Fibroblast of lung (primary cell): ENCODE measurements around the gene KCTD16. TPM values are rescaled to one million over a fixed set of nuclear protein-coding genes. Genes with fewer than 3 reads are reported as not detected.

Experiments
- DNase-seq, 2 donors: peaks; one replicate each; pipeline versions ENCODE4 v3.0.0 to v3.0.0-alpha.2; 2010; ENCODE audit warnings: low read depth in 2 of 2
- H2AFZ ChIP-seq: 2 replicates; pipeline ENCODE4 v1.5.1; 2012; ENCODE audit warnings: low read length, control low read depth, inconsistent platforms
- H3K27ac ChIP-seq: 2 replicates; pipeline ENCODE4 v1.5.1; 2011; ENCODE audit warnings: low read length, control low read depth; ENCODE audit not compliant: insufficient read depth
- H3K27me3 ChIP-seq: 2 replicates; pipeline ENCODE4 v1.5.1; 2011; ENCODE audit warnings: mild to moderate bottlenecking, low read length; ENCODE audit not compliant: control insufficient read depth, insufficient read depth
- H3K36me3 ChIP-seq: 2 replicates; pipeline ENCODE4 v1.5.1; 2011; ENCODE audit warnings: low read length; ENCODE audit not compliant: control insufficient read depth, insufficient read depth
- H3K4me1 ChIP-seq: 2 replicates; pipeline ENCODE4 v1.5.1; 2011; ENCODE audit warnings: low read length; ENCODE audit not compliant: control insufficient read depth, insufficient read depth; ENCODE audit errors: extremely low read depth
- H3K4me2 ChIP-seq: 2 replicates; pipeline ENCODE4 v1.5.1; 2011; ENCODE audit warnings: low read length, control low read depth; ENCODE audit not compliant: insufficient read depth; ENCODE audit errors: extremely low read depth
- H3K4me3 ChIP-seq, 4 experiments: fragments of 200-600 bp in 1 of 4; sonication (generic) in 1 of 4; replicated peaks in 1 of 4; 2 replicates each; pipeline ENCODE4 v1.5.1; 2011 to 2016; ENCODE audit warnings: low read length in 4 of 4, low read depth in 3 of 4, mild to moderate bottlenecking in 3 of 4, control low read depth in 2 of 4, inconsistent platforms in 1 of 4, mixed read lengths in 1 of 4; ENCODE audit not compliant: insufficient read depth in 1 of 4; ENCODE audit errors: control extremely low read depth in 1 of 4
- H3K79me2 ChIP-seq: 2 replicates; pipeline ENCODE4 v1.5.1; 2012; ENCODE audit warnings: mild to moderate bottlenecking, low read length, inconsistent platforms; ENCODE audit not compliant: control insufficient read depth, insufficient read depth
- H3K9ac ChIP-seq: 2 replicates; pipeline ENCODE4 v1.5.1; 2011; ENCODE audit warnings: mild to moderate bottlenecking, low read length, control low read depth; ENCODE audit not compliant: insufficient read depth
- H3K9me3 ChIP-seq: 2 replicates; pipeline ENCODE4 v1.5.1; 2012; ENCODE audit warnings: low read depth, low read length; ENCODE audit not compliant: control insufficient read depth, insufficient read depth
- H4K20me1 ChIP-seq: 2 replicates; pipeline ENCODE4 v1.5.1; 2011; ENCODE audit warnings: low read length; ENCODE audit not compliant: control insufficient read depth, insufficient read depth; ENCODE audit errors: extremely low read depth
- EZH2 ChIP-seq: IDR thresholded peaks from 2 replicates; pipeline ENCODE4 v1.5.1; 2012; ENCODE audit warnings: low read length, control low read depth, mild to moderate bottlenecking; ENCODE audit errors: missing control alignments
- polyA plus RNA-seq, 2 donors: library from polyadenylated mRNA; depleted of rRNA in 1 of 2; stranded (reverse) in 1 of 2; unstranded in 1 of 2; fragments of >200 nt; gene quantifications; 2 replicates each; pipeline ENCODE4 v1.2.1, GENCODE V29; 2011 to 2012; ENCODE audit warnings: missing spikeins in 1 of 2
- total RNA-seq: library from RNA; depleted of rRNA; stranded (reverse); fragments of >200 nt; gene quantifications from 2 replicates; pipeline ENCODE4 v1.2.1, GENCODE V29; 2014
- TF ChIP-seq, protein P1 (sequence below), 2 donors: IDR thresholded peaks in 1 of 2; conservative IDR thresholded peaks in 1 of 2; 1 replicate in 1 of 2; 2 replicates in 1 of 2; pipeline ENCODE4 v1.5.1; 2011 to 2012; ENCODE audit warnings: low read length in 2 of 2, control low read depth in 1 of 2, inconsistent platforms in 1 of 2, low read depth in 1 of 2, mild to moderate bottlenecking in 1 of 2

The KCTD16 gene
- total and polyA plus RNA-seq, 2 donors (not counting 1 experiment from before 2014, with no cell fraction given), result 0.32 to 1.2 TPM

DNA sequence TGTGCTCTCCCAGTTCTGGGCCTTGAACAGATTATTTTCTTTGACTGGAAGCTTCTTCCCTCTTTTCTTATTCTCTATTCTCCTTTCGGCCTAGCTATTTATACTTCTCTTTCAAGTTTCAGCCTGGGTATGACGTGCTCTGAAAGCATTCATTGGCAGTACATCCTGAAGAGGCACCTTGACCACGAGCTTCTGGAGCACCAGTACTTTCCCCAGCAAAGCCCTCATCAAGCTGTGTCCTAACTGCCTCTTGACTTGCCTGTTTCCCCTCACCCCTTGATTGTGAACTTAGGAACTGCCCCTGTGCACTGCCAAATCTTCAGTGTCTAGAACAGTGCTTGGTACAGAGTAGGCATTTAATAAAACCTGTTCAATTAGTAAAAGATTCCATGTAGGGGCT, 154.9 kb downstream of the KCTD16 start:
- Histone ChIP-seq H3K9ac (no peak overlapping the region), H3K4me3 (no peak overlapping the region), H3K4me2 (no peak overlapping the region)

DNA sequence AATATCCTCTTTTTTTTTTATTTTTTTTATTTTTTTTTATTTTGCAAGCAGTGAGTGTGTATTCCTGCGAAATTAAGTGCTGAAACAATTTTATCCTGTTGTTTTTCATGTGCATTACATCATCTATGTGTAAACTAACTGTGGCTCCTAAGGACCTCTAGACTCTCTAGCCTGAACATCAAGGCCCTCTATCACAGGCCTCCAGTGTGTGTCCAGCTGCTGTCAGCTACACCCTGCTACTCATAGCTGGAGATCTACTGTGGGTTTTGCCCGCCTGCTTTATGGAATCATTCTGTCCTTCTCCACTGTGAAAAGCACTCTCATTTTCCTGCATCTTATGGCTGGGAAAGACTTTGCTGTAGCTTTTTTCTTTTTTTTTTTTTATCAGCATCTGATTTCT, 157.8 kb downstream of the KCTD16 start:
- Histone ChIP-seq H3K27ac (no peak overlapping the region), H3K27me3 (no peaks in the 10 kb centered on the region), H3K36me3 (no peaks in the 10 kb centered on the region), H3K4me1 (no peaks in the 10 kb centered on the region), H3K9me3 (no peaks in the 10 kb centered on the region), H3K4me2 (no peak overlapping the region), H2AFZ (no peak overlapping the region), H3K9ac (no peak overlapping the region), H4K20me1 (no peaks in the 10 kb centered on the region), H3K79me2 (no peaks in the 10 kb centered on the region), H3K4me3 (no peak overlapping the region)
- no peak for TF ChIP-seq EZH2
- TF ChIP-seq, protein P1, sequence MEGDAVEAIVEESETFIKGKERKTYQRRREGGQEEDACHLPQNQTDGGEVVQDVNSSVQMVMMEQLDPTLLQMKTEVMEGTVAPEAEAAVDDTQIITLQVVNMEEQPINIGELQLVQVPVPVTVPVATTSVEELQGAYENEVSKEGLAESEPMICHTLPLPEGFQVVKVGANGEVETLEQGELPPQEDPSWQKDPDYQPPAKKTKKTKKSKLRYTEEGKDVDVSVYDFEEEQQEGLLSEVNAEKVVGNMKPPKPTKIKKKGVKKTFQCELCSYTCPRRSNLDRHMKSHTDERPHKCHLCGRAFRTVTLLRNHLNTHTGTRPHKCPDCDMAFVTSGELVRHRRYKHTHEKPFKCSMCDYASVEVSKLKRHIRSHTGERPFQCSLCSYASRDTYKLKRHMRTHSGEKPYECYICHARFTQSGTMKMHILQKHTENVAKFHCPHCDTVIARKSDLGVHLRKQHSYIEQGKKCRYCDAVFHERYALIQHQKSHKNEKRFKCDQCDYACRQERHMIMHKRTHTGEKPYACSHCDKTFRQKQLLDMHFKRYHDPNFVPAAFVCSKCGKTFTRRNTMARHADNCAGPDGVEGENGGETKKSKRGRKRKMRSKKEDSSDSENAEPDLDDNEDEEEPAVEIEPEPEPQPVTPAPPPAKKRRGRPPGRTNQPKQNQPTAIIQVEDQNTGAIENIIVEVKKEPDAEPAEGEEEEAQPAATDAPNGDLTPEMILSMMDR (conservative IDR thresholded peaks at IDR 0.05 in 1 of 2, IDR thresholded peaks at IDR 0.05 in 1 of 2; ENCODE audit: low read depth in 1 of 2, low read length in 2 of 2), result no peak
- peak in 1 of 2 donors; percentile 12 for DNase-seq

More for the DNA sequence above, 154.9 kb downstream of the KCTD16 start:
- DNase-seq, result no peak
- Histone ChIP-seq H3K79me2 (no peaks in the 10 kb centered on the region), H2AFZ (no peak overlapping the region), H3K27ac (no peak overlapping the region), H3K36me3 (no peaks in the 10 kb centered on the region), H3K9me3 (no peaks in the 10 kb centered on the region), H3K4me1 (no peaks in the 10 kb centered on the region), H4K20me1 (no peaks in the 10 kb centered on the region), H3K27me3 (no peaks in the 10 kb centered on the region)
- TF ChIP-seq, protein P1 (conservative IDR thresholded peaks at IDR 0.05 in 1 of 2, IDR thresholded peaks at IDR 0.05 in 1 of 2; ENCODE audit: low read depth in 1 of 2, low read length in 2 of 2), result no peak
- TF ChIP-seq EZH2, result no peak

DNA sequence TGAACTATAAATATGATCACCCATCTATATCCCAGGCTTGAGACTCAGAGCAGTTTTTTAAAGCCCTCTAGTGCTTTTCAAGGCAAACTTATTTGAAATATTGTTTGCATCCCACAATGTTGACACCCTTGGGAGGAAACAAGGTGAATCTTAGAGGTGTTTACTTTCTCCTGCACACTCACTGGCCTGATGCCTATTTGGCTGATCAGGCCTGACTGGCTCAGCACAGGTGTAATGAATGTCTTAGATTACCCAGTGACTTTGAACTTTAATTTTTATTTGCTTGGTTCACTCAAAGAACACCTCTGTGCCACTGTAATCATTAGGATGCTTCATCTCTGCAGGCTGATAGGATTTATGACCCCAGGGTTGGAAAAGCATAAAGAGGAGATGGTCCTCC, 158.3 kb downstream of the KCTD16 start:
- H3K27ac ChIP-seq, result no peak overlapping the region
- H3K27me3 ChIP-seq, result no peaks in the 10 kb centered on the region
- H3K4me3 ChIP-seq, result no peak overlapping the region
- TF ChIP-seq, protein P1 (conservative IDR thresholded peaks at IDR 0.05 in 1 of 2, IDR thresholded peaks at IDR 0.05 in 1 of 2; ENCODE audit: low read depth in 1 of 2, low read length in 2 of 2), result no peak
- no peak for TF ChIP-seq EZH2
- H2AFZ ChIP-seq, result no peak overlapping the region
- no peaks in the 10 kb centered on the region for H3K4me1 ChIP-seq
- H3K79me2 ChIP-seq, result no peaks in the 10 kb centered on the region
- no peaks in the 10 kb centered on the region for H3K9me3 ChIP-seq
- H3K4me2 ChIP-seq, result no peak overlapping the region
- no peaks in the 10 kb centered on the region for H4K20me1 ChIP-seq
- DNase-seq, result no peak
- no peak overlapping the region for H3K9ac ChIP-seq
- H3K36me3 ChIP-seq, result no peaks in the 10 kb centered on the region
